ENCODE measurements around the gene FGFR2.
"Not testable (repeated sequence)": the region's sequence is repeated elsewhere in the genome, so short reads cannot be mapped to it uniquely, and the experiment has no call there.

Gene FGFR2

DNA sequence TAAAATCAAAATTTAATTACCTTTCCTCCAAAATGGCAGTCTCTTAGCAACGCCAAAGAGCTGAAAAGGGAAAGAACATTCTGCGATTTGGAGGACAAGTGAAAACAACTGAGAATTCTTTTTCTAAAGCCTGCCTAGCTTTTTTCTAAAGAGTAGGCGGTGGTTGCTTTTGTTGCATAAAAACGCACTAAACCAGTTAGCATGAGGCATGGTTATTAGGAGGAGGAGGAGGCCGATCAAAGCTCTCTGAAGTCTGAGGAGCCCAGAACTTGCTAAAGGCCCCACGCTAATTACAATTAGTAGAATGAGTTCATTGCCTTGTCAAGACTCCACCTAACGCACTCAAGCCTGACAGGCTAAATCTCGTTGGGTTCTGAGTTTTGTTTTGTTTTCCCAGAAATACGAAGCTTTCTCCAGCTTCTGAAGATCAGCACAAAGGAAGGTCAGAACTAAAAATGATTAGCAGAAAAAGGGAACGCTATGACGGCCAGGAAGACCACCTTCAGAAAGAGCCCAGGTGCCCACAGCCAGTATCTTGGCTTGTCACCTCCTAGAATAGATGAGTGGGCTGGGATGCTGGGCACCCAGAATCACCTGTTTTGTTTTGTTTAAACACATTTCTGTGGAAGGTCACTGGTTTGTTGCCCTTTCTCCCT, 72.0 kb downstream of the FGFR2 start:
- in situ Hi-C loops (cut with HindIII; ENCODE audit: low sequenced_read_pairs), result no loop called here

DNA sequence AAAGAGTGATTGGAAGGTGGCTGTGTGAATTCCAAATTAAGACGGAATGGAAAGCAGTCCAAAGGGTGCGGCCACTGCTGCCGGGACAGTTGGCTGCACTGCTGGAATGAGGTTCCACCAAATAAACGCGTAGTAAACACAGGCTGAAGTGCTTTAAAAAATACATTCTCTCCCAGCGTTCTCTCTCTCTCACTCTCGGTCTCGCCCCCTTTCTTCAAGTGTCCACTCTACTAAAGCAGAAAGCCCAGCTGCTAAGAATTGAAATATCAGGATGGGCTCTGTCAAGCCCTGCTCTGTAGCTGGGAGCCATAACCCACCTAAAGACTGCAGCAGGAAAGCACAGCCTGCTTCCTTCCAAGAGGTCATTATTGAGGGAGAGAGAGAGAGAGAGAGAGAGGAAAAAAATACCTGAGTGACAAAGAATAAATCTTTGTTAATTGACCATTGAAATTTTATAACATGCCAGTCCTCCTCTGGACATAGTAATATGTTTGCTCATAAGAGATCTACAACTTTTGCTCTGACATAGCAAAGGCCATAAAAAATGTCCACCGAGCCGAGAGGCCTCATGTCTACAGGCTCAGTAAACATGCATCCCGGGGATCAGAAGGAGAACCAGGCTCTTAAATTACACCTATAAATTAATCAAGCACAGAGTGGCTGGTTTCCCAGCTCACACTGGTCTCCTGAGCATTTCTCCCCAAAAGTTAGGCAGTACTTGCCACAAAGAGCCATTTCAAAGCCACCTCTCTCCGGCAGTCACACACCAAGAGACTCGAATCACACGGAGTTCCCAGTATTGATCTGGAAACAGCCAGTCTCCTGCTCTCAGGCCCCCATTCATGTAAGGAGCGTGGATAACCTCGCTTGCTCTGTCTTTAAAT, 72.8 kb downstream of the FGFR2 start:
- in situ Hi-C loops (cut with HindIII; ENCODE audit: low sequenced_read_pairs), result no loop called here

DNA sequence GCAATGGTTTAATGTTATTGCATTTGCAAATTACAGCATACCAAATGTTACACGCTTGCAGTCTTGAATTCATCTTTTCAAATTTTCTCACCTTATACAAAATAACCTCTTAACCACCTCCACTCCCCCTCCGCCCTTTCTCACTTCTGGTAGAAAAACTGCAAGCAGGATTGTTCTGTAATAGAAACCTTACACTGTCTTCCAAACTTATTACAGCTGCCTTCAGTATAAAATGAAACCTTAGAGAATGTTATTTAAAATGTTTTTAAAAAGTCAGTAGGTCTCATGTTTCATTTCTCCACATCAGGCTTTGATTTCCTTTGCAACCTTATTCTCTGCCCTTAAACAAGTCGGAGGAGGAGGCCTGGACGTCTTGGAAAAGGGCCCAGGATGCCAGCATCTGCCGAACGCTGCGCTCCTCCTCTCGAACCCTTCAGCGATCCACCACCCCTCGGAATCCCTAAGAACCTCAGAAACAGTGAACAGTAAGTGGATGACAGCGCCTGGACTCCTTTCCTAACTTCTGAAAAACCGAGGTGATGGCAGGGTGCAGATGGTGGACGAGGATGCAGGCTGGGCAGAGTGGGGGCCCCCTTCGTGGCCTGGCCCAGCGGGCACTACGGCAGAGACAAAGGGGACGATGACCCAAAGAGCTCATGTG, 74.0 kb downstream of the FGFR2 start:
- in situ Hi-C loops (cut with HindIII; ENCODE audit: low sequenced_read_pairs), result no loop called here

DNA sequence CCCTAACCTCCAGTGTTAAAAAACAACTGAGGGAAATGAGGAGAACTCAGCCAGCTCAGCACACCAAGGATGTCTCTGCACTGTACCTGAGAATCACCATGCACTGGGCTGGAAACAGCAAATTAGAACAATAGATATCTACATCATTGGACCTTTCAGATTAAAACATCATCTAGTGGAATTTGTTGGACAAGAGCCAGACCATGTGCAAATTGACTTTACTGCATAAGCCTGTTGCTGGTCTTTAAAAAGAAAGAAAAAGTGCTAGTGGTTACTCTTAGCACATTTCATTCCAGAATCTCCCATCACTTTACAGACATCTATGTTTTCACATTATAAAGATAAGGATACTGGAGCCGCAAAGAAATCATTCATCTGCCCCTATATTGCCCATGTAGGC, 75.4 kb downstream of the FGFR2 start:
- in situ Hi-C loops (cut with HindIII; ENCODE audit: low sequenced_read_pairs), result no loop called here

DNA sequence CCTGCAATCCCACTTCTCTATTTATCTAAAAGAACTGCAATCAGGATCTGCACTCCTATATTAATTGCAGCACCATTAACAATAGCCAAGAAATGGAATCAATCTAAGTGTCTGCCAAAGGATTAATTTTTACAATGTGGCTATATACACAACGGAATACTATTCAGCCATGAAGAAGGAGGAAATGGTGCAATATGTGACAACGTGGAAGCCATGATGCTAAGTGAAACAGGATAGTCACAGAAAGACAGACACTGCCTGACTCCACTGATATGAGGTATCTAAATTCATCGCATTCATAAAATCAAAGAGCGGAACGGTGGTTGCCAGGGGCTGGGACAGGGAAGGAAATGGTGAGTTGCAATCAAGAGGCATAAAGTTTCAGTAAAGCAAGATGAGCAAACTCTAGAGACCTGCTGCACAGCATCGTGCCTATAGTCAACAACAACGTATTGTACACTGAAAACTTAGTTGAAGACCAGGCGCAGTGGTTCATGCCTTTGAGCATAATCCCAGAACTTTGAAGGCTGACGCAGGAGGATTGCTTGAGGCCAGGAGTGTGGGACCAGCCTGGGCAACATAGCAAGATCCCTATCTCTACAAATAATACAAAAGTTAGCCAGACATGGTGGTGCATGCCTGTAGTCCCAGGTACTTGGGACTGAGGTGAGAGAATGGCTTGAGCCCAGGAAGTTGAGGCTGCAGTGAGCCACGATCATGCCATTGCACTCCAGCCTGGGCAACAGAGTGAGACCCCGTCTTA, 76.3 kb downstream of the FGFR2 start:
- in situ Hi-C loops (cut with HindIII; ENCODE audit: low sequenced_read_pairs), result no loop called here

DNA sequence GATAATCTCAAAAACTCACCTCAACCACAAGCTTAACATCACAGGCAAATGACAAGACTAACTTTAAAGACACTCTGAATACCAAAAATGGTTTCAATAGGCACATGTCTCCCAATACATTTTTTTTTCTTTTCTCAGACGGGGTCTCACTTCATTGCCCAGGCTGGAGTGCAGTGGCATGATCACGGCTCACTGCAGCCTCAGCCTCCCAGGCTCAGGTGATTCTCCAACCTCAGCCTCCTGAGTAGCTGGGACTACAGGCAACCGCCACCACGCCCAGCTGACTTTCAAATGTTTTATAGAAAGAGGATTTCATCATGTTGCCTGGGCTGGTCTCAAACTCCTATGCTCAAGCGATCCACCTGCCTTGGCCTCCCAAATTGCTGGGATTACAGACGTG, 77.7 kb downstream of the FGFR2 start:
- in situ Hi-C loops (cut with HindIII; ENCODE audit: low sequenced_read_pairs), result not testable (repeated sequence)

DNA sequence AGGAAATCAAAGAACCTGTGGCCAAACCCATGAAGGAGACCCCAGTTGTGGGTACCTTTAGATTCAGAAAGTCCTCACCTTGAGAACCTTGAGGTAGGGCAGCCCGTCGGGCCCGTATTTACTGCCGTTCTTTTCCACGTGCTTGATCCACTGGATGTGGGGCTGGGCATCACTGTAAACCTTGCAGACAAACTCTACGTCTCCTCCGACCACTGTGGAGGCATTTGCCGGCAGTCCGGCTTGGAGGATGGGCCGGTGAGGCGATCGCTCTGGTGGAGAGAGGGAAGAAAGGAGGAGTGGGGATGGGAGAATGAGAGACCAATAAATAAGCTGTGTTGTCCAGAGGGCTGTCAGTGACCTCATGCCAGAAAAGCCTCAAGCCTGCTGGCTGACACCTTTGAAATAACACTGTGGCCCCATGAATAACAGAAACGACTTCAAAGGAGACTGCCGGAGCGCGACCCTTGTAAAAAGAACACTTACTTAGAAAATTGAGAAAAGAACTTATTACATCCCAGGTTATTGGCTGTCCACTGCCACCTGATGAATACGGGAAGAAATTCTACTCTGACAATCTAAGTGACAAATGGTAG, 78.2 kb downstream of the FGFR2 start:
- in situ Hi-C loops (cut with HindIII; ENCODE audit: low sequenced_read_pairs), result no loop called here

DNA sequence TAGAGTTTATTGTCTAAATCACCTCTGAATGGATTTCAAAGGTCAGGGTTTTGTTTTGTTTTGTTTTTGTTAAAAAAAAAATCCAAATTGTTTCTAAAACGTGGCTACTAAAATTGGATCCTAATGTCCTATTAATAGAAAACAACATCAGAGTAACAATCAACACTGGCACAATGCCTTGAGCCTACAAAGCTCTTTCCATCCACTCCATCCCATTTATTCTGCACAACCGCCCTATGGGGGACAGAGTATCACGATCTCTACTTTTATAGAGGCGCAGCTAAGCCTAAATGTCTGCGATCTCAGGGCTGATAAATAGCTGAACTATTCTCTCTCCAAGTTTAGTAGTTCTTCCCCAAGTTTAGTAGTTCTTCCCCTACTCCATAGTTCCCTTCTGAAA, 78.8 kb downstream of the FGFR2 start:
- in situ Hi-C loops (cut with HindIII; ENCODE audit: low sequenced_read_pairs), result no loop called here

DNA sequence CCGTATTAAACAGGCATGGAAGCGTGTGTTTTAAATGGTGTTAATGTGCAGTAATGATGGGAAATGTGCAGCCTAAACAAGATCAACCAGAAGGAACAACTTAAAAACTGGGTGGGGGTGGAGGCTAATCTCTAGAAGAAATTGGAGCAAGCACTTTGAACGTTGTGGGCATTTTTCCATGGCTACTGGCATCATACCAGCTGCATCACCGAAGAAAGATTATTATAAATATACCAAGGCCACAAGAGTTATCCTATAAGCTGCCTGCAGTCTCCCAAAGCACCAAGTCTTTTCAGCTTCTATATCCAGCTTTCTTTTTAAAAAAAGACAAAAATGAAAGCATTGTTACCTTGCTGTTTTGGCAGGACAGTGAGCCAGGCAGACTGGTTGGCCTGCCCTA, 79.9 kb downstream of the FGFR2 start:
- in situ Hi-C loops (cut with HindIII; ENCODE audit: low sequenced_read_pairs), result no loop called here

DNA sequence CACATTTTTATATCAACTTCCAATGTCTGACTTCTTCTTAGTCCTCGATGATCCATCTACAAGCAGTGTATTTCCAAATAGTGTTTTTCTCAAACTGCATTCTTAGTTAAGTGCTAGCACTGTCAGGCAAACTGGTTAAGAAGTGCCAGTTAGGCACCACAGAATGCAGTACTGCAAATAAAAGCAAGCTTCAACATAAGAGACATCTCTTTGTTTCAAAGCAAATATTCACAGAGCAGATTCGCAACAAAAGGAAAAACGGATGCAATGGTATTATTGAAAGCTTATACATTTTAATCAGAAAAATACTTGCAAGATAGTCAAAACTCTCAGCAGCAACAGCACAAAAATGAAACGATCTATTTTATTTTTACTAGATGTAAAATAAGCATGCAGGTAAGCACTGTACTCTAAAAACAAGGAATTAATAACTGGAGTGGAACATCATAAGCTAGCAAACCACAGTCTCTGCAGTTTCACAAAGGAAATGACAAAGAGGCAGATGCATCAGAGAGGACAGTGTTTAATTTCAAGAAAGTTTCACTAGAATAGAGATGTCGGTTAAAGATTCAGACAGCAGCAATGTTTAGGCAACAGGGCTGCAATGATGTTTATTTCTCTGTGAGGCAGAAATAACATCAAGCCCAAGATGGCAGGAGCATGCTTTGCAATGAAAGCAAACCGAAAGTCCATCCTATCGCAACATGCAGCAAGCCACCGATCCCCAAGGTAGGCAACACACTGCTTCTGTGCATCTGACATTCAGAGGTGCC, 82.0 kb downstream of the FGFR2 start:
- in situ Hi-C loops (cut with HindIII; ENCODE audit: low sequenced_read_pairs), result no loop called here

DNA sequence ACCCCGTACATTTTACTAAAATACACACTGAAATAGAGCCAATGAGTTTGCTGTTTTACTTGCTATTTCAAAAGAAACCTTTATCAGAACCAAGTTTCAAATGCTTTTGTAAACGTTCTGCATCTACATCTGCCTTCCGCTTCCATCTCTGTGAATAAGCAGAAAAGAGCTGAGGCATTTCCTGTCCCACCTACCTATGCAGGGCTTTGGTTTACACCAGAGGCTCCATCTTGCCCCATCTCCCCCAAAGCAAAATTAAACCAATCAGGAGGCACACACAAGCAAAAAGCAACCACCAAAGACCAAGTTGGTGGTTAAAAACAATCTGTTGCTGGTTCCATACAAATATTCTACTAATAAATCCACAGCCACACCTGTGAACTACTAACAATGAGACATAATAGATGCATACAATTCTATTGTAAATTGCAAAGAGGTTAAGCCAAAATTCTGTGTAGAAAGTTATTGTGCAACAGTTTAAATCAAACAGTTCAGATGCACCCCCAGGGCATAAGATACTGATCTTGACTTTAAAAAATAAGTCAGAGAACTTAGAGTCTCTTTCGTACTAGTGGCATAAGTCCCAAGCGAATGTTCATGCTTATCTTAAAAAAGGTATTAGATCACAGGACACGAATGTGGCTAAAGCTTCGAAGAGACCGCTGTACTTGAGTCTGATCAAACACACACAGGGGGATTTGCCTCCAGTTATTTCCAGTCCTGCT, 83.9 kb downstream of the FGFR2 start:
- in situ Hi-C loops (cut with HindIII; ENCODE audit: low sequenced_read_pairs), result no loop called here

DNA sequence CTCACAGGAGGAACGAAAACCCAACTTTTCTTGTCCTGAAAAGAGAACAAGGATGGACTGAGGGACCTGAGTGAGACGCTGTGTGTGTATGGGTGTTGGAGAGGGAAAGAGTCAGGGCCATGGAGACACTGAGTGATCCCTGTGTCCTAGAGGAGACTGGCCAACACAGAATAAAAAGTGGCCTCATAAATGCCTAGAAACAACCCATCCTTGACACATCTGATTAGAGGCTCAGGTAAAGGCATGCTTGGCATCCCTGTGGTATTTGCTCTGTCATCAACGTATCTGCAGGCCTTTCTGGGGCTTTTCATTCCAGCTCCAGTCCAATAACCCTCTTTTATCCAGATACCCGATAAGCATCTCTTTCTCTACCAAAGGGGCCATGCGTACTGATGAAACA, 86.3 kb downstream of the FGFR2 start:
- in situ Hi-C loops (cut with HindIII; ENCODE audit: low sequenced_read_pairs), result no loop called here

DNA sequence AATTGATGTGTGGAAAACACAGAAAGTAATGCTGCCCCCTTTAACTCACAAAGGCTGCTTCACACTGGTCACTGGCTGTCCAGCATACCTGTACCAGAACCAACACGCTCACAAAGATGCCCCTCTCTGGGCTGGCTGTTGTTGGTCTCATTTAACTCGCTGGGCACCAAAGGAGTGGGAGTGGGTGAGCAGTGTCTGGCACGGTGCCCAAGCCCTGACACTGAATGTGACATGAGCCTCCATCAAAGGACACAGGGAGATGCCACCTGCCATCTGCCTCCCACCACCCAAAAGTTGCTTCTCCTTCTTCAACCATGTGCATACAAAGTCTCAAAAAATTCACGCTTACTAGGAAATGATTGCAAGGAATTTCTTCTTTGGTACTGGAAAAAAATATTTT, 86.8 kb downstream of the FGFR2 start:
- in situ Hi-C loops (cut with HindIII; ENCODE audit: low sequenced_read_pairs), result no loop called here

DNA sequence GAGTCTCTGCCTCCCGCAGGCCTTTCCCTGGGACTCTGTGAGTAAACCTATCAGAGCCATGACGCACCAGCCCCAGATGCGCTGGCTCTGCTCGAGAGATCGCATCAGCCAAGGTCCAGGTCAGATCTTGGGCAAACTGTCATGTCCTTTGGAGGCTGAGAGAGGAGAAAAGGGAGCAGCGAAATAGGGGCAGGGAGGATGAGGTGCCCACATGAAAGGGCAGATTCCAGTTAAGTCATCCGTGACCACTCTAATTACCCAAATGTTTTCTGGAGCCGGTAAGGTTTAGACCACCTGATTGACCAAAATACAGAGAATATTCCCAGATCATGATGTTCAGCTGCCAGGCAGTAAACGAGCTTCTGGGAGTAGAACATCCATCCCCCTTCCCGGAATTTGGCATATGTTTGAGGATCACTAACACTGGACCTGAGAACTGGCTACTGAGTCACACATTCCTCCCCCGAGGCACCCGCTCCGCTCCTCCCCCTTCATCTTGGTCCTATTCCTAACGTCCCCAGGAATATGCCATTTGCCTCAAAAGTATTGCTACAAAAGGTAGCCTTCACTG, 88.0 kb downstream of the FGFR2 start:
- in situ Hi-C loops (cut with HindIII; ENCODE audit: low sequenced_read_pairs), result no loop called here

DNA sequence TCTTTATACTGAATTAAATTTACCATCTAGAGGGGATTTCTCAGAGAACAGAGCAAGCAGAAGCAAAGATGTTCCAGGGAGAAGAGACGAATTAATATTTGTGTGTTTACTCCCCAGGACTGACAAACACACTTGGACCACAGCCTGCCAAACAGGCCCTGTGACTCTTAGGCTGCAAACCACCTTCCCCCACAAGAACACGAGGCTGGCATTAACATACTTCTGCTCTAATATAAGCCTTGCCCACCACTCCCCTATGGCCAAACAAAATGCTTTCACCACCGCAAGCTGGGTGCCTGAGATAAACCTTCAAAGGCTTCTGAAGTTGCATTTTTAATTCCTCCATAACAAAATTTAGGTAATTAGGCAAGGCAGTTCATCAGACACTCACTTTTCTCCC, 88.4 kb downstream of the FGFR2 start:
- in situ Hi-C loops (cut with HindIII; ENCODE audit: low sequenced_read_pairs), result no loop called here

DNA sequence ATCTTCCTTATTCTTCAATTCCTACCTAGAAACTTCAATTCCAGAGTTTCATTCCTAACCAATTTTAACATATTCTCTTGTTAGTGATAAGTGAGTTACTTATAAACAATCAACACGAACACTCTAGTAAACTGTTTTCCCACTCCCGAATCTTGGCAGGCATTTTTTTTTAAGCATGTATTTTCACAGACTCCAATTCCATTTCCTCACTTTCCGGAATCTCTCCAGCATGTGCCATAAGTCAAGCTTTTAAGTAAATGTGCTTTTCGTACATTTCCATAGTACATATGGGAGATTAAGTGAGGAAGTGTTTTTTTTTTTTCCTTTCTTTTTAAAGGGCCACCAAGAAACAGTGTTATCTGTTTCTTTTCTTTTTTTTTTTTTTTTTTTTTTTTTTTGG, 89.1 kb downstream of the FGFR2 start:
- in situ Hi-C loops (cut with HindIII; ENCODE audit: low sequenced_read_pairs), result no loop called here

DNA sequence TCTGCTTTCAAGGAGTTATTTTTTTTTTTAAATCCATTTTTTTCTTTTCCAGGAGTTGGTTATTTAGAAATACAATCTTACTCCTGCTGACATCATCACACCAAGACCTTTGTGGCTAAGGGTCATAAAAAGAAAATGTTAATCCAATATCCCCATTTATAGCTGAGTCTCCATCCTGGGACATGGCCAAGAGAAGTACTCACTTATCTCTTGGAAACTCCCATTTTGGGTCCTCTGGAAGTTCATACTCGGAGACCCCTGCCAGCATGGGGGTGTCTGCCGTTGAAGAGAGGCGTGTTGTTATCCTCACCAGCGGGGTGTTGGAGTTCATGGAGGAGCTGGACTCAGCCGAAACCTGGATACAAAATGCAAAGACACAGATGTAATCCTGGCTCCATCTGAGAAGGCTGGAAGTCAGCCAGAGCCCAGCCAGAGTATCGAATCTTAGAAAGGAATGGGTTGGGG, 94.6 kb downstream of the FGFR2 start:
- in situ Hi-C loops (cut with HindIII; ENCODE audit: low sequenced_read_pairs), result no loop called here

DNA sequence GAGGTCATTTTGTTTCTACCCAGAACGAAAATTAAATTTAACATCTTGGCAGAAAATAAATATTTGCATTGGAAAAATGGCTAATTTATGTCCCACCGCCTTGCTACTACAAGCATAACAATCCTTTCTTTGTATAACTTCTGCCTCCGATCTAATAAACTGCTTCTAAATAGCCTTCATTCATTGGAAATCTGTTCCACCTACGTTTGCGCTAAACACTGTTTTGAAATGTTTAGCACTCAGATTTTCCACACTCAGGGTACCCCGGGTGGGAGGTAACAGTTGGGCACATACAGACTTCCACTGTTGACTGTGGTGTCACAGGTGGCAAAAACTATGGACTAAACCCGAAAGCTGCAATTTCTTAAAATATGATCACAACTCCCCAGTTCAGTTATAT, 96.4 kb downstream of the FGFR2 start:
- in situ Hi-C loops (cut with HindIII; ENCODE audit: low sequenced_read_pairs), result no loop called here

DNA sequence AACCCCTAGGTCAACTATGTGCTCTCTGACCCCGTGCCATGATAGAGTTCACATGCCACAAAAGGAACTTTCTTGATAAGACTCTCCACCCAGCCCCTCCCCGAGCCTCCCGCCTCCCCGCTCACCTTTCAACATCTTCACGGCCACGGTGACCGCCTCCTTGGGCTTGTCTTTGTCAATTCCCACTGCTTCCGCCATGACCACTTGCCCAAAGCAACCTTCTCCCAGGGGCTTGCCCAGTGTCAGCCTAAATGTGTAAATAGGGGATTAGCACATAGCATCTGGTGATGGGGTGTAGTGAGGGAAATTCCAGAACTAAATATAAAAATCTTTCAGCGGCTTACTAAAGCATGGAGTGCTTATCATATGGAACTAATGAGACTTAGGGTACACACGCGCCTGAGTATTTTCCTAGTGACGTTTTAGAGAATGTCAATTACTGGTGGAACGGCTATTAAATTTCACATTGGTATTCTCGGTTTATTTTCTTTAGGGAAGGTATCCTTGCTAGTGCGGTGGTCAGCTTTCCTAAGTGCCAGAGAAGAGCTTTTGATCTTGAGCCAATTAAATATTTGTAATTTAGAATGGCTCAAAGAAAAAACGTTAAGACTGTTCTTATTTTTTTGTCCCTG, 97.4 kb downstream of the FGFR2 start:
- in situ Hi-C loops (cut with HindIII; ENCODE audit: low sequenced_read_pairs), result no loop called here

All from endothelial cell of hepatic sinusoid (primary cell).